ENCODE results near the gene GDF2.

The GDF2 gene

GRCh38 chr10:47356708-47357107 is 34.5 kb downstream of the GDF2 start:
- no peak for DNase-seq

GRCh38 chr10:47357131-47357582 is 34.9 kb downstream of the GDF2 start:
- no peak for DNase-seq

GRCh38 chr10:47357911-47358310 is 35.7 kb downstream of the GDF2 start:
- DNase-seq: no peak

GRCh38 chr10:47358457-47358856 is 36.2 kb downstream of the GDF2 start:
- DNase-seq: no peak

GRCh38 chr10:47359101-47359500 is 36.8 kb downstream of the GDF2 start:
- DNase-seq: no peak

GRCh38 chr10:47359626-47360418 is 37.6 kb downstream of the GDF2 start:
- DNase-seq: no peak

- DNase-seq: no peak
Observed at GRCh38 chr10:47360419-47361040, 38.3 kb downstream of the GDF2 start.

DNA sequence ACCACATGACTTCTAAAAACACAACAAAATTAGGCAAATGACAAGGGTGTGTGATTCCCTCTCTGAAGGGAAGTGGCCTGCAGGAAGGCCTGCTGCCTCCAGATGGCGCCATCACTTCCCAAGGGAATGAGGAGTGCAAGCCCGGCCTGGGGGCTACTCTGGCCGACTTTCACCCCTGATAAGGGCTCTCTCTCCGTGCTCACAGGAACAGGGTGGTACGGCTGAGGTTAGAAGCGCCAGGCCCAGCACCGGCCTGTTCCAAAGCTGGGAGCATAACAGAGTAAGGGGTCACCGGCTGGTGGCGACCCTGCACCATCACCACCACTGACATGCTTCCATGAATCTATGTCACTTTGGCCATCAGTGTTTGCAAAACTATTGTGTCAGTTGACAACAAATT is 39.0 kb downstream of the GDF2 start:
- no peak for DNase-seq

DNA sequence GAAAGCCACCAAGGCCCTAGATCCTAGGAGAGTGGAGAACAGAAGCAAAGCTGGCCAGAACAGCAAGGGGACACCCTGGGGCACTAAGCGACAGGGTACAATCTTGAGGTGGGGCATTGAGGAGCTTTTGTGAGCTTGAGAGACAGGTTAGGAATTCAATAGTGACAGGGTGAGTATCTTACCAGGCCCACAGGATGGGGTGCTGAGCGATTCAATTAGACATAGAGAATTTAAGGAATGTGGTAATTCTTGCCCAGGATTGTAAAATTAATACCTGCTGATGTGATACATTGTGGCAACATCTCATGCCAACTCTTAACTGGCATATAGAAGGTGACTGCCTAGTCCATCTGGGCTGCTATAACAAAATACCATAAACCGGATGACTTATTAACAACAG is 39.9 kb downstream of the GDF2 start:
- DNase-seq: no peak

DNA sequence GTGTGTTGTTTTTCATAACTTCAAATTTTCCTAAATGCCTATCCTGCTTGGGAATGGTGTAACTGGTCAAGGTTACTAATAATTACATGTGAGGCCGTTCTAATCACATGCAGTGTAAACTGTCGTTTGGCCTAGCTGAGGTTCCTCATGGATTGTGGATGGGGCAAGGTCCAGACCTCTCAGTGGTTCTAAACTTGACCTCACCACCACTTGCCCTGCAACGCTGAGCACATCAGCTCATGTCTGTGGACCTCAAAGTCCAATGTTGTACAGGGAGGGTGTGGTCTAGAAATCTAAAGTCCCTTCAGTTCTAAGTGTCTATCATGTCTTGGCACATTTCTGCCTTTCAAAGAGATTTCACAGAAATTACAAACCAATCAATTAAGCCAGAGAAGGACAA is 41.5 kb downstream of the GDF2 start:
- no peak for DNase-seq

GRCh38 chr10:47364366-47364765 is 42.1 kb downstream of the GDF2 start:
- no peak for DNase-seq

DNA sequence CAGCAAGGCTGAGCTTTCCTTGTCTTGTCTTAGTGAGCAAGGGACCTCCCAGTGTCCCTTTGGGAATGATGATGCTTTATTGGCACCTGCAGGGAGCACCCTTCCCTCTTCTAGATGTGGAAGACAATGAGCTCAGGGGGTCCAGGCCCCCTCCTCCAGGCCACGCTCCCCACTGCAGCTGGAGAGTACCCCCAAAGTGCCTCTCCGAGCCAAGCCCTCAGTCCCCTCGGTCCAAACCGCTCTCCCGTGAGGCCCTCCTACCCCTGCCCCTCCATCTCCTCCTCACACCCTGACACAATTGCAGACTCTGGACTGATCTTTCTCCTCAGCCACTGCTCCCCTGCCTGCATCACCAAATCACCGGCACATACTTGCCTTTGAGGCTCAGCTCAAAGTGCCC is 42.7 kb downstream of the GDF2 start:
- DNase-seq: no peak

DNA sequence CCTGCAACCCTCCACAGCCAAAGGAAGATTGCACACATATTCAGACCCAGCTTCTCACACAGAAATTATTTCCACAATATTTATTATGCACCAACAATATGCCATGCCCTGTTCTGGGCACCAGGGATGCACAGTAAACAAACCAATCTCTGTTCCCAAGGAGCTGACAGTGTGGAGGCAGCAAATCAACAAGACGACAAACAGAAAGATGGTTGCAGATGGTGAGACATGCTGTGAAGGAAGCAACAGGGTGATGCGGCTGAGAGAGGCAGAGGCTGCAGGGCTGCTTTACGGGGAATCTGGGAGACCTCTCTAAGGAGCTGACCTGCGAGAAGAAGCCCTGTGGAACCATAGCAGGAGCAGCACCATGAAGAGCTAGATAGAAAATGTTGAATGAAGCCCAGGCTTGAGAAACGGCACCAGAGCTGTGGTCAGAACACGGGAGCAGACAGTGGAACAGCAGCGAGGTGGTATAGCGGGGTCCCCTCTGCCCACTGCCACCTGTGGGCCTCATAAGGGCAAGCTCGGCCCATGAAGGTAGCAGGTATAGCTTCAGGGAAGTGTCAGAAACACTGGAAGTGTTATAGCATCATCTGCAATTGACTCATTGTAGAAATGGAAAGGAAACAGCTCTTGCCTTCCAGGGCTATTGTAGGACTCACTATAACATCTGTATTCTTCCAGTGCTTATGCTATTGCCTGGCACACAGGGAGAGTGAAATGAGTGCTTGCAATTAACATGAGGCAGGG is 43.4 kb downstream of the GDF2 start:
- no peak for DNase-seq

DNA sequence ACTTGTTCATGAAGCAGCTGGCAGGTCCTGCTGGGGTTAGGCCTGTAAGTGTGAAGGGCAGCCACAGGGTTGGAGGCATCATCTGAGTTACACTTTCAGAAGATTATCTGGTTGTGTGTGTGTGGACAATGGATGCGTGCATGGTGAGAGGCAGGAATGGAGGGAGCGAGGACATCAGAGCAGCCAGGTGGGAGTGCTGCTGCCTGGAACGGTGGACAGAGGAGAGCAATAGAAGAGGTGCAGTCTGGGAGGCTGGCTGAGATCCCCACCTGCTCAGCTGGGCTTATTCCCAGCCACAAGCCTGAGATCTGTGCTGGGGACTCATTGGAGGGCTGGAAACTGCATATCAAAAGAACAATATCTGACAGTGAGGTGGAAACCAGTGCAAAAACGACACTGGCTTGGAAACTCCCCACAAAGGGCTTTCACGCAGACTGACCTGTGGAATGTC is 44.0 kb downstream of the GDF2 start:
- DNase-seq: no peak

- no peak for DNase-seq
Observed at GRCh38 chr10:47366731-47367460, 44.6 kb downstream of the GDF2 start.

DNA sequence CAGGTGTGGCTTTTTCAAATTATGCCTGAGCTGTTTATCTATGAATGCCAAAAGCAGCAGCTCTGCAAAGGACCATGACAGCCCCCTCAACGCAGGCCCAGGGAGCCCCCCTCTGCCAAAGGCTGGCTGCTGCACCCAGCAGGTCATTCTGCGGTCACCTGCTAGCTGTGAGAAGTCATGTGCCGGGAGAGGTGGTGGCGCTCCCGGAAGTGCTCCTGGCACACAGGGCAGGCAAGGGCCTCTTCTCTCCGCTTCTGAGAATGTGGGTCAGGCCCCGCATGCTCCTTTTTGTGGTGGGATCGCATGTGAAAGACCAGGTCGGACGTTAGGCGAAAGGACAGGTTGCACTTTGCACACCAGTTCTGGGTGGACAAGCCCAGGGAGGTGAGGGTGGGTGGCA is 45.4 kb downstream of the GDF2 start:
- DNase-seq: no peak

GRCh38 chr10:47368431-47369180 is 46.4 kb downstream of the GDF2 start:
- DNase-seq: no peak

DNA sequence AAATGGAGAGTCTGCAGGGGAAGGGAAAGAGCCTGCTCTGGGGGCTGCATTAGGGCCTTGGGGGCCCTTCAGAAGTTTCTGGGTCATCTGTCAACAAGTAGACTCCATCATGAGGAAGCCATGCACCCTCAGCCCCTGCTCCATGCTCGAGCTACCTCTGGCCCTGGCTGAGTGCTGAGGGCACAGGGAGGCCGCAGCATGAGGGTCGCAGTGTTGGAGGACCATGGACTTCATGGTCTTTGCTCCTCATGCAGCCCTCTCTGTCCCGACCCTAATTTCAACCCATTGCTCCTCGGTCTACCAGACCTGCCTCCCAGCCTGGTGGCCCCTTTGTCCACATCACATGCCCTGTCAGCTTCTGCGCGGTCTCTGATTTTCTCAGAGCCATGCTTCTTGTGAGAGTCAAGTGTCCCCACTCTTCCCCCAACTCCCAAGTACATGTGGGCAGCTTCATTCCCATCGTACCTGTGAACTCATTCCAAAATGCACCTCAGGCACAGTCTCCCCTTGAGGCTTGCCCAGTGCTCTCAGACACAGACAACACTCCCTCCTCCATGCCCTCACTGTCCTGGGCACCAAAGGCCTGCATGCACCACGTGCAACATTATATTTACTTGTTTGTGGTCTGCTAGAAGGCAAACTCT is 47.1 kb downstream of the GDF2 start:
- no peak for DNase-seq

GRCh38 chr10:47370015-47370767 is 47.9 kb downstream of the GDF2 start:
- DNase-seq: no peak

GRCh38 chr10:47370878-47371277 is 48.6 kb downstream of the GDF2 start:
- no peak for DNase-seq
